ENCODE measurements around the gene EVI5. TPM values are rescaled to one million over a fixed set of nuclear protein-coding genes. Genes with fewer than 3 reads are reported as not detected.
A peak's percentile ranks its signal among the peaks of the same experiment; 100 is the strongest.
"Not testable (repeated sequence)": the region's sequence is repeated elsewhere in the genome, so short reads cannot be mapped to it uniquely, and the experiment has no call there.

Gene EVI5
- total RNA-seq, 1 experiment from 2014 or later = 31.6 TPM

DNA sequence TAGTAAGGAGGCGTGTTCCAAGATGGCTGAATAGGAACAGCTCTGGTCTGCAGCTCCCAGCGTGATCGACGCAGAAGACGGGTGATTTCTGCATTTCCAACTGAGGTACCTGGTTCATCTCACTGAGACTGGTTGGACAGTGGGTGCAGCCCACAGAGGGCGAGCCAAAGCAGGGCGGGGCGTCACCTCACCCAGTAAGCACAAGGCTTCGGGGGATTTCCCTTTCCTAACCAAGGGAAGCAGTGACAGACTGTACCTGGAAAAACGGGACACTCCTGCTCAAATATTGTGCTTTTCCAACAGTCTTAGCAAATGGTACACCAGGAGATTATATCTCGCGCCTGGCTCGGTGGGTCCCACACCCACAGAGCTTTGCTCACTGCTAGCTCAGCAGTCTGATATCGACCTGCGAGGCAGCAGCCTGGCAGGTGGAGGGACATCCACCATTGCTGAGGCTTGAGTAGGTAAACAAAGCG, 69.4 kb downstream of the EVI5 start:
- H3K27me3 ChIP-seq (replicated peaks; ENCODE audit: insufficient read depth, low read depth, low read length, poor library complexity); DNase-seq (ENCODE audit: low spot score); H3K4me3 ChIP-seq (ENCODE audit: low read depth, low read length, poor library complexity, severe bottlenecking); BruUV-seq (replicated peaks); H3K9me3 ChIP-seq (ENCODE audit: low read depth, low read length, poor library complexity, severe bottlenecking); H3K36me3 ChIP-seq (ENCODE audit: insufficient read depth, low read length, poor library complexity, severe bottlenecking); H3K27ac ChIP-seq (ENCODE audit: low read depth, low read length, poor library complexity, severe bottlenecking); CTCF ChIA-PET; intact Hi-C loops (cut with micrococcal nuclease; ENCODE audit: unreplicated experiment): not testable (repeated sequence)
- POLR2A ChIA-PET (ENCODE audit: low non-redundant PET) = interaction anchor here (0.7 kb wide), 1 partner anchor 31 kb away, joined by 3 read pairs; no protein-coding TSS in a partner anchor
- peaks cover 14% of the 10 kb centered on the region for H3K4me1 ChIP-seq (ENCODE audit: insufficient read depth, low read length, poor library complexity, severe bottlenecking)

DNA sequence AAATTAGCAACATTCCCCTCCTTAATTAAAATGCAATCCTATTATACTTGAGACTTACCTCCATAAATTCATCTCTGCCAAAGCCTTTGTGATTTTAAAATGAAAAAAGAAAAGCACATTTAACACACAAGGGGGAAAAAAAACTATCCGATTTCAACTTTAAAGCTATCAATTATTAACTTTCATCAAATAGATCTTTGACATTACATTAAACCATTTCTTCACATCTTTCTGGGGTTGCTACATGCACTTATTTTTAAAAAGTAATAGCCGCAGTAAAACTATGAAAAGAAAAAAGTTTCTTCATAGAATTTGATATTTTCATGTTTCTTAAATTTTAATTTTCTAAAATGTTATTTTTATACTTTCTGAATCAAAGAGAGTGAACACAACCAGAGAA, 71.0 kb downstream of the EVI5 start:
- CTCF ChIA-PET = no interaction called here
- intact Hi-C loops (cut with micrococcal nuclease; ENCODE audit: unreplicated experiment) = no loop called here

DNA sequence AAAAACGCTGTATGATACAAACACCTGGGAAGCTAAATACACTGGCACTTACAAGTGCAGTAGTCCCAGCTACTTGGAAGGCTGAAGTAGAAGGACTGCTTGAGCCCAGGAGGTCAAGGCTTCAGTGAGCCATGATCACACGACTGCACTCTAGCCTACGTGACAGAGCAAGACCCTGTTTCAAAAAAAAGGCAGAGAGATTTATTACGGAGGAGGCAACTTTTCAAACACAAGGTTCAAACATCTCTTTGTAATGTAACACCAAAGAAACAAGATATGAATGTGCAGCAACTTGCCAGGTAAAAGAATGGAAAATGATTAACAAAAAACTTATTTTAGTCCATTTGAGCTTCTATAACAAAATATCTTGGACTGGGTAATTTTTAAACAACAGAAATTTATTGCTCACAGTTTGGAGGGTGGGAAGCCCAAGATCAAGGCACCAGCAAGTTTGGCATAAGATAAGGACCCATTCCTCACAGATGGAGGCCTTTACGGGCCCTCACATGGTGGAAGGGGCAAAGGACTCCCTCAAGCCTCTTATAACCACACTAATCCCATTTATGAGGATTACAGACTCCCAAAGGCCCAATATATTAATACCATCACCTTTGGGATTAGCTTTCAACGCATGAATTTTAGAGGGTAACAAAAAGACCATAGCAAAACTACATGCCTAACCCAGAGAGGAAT, 73.3 kb downstream of the EVI5 start:
- peak; percentile 47 for DNase-seq (ENCODE audit: low spot score)

More for the DNA sequence above, 71.0 kb downstream of the EVI5 start:
- POLR2A ChIA-PET (ENCODE audit: low non-redundant PET) = no interaction called here
- Histone ChIP-seq H3K27ac (ENCODE audit: low read depth, low read length, poor library complexity, severe bottlenecking) (no peak overlapping the region), H3K4me1 (ENCODE audit: insufficient read depth, low read length, poor library complexity, severe bottlenecking) (peaks cover 14% of the 10 kb centered on the region), H3K4me3 (ENCODE audit: low read depth, low read length, poor library complexity, severe bottlenecking) (no peak overlapping the region), H3K36me3 (ENCODE audit: insufficient read depth, low read length, poor library complexity, severe bottlenecking) (no peaks in the 10 kb centered on the region), H3K27me3 (replicated peaks; ENCODE audit: insufficient read depth, low read depth, low read length, poor library complexity) (no peaks in the 10 kb centered on the region), H3K9me3 (ENCODE audit: low read depth, low read length, poor library complexity, severe bottlenecking) (no peaks in the 10 kb centered on the region)
- no peak for TF ChIP-seq EZH2 (IDR thresholded peaks at IDR 0.05; ENCODE audit: borderline replicate concordance, low read depth, low read length, poor library complexity, severe bottlenecking)
- TF ChIP-seq, protein P1, sequence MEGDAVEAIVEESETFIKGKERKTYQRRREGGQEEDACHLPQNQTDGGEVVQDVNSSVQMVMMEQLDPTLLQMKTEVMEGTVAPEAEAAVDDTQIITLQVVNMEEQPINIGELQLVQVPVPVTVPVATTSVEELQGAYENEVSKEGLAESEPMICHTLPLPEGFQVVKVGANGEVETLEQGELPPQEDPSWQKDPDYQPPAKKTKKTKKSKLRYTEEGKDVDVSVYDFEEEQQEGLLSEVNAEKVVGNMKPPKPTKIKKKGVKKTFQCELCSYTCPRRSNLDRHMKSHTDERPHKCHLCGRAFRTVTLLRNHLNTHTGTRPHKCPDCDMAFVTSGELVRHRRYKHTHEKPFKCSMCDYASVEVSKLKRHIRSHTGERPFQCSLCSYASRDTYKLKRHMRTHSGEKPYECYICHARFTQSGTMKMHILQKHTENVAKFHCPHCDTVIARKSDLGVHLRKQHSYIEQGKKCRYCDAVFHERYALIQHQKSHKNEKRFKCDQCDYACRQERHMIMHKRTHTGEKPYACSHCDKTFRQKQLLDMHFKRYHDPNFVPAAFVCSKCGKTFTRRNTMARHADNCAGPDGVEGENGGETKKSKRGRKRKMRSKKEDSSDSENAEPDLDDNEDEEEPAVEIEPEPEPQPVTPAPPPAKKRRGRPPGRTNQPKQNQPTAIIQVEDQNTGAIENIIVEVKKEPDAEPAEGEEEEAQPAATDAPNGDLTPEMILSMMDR (conservative IDR thresholded peaks at IDR 0.05; ENCODE audit: low read depth, low read length) = no peak
- no peak for DNase-seq (ENCODE audit: low spot score)
- no TSS peak for BruUV-seq (replicated peaks)

More for the DNA sequence above, 73.3 kb downstream of the EVI5 start:
- Histone ChIP-seq H3K4me1 (ENCODE audit: insufficient read depth, low read length, poor library complexity, severe bottlenecking) (peaks cover 14% of the 10 kb centered on the region), H3K27me3 (replicated peaks; ENCODE audit: insufficient read depth, low read depth, low read length, poor library complexity) (no peaks in the 10 kb centered on the region), H3K4me3 (ENCODE audit: low read depth, low read length, poor library complexity, severe bottlenecking) (no peak overlapping the region), H3K27ac (ENCODE audit: low read depth, low read length, poor library complexity, severe bottlenecking) (no peak overlapping the region), H3K36me3 (ENCODE audit: insufficient read depth, low read length, poor library complexity, severe bottlenecking) (no peaks in the 10 kb centered on the region), H3K9me3 (ENCODE audit: low read depth, low read length, poor library complexity, severe bottlenecking) (no peaks in the 10 kb centered on the region)
- intact Hi-C loops (cut with micrococcal nuclease; ENCODE audit: unreplicated experiment) = no loop called here
- no TSS peak for BruUV-seq (replicated peaks)
- ChIA-PET POLR2A (ENCODE audit: low non-redundant PET) (interaction anchor here (0.6 kb wide), 1 partner anchor 10 kb away, joined by 3 read pairs; no protein-coding TSS in a partner anchor), CTCF (no interaction called here)
- TF ChIP-seq, protein P1 (conservative IDR thresholded peaks at IDR 0.05; ENCODE audit: low read depth, low read length) = no peak
- no peak for TF ChIP-seq EZH2 (IDR thresholded peaks at IDR 0.05; ENCODE audit: borderline replicate concordance, low read depth, low read length, poor library complexity, severe bottlenecking)
